IPS DF 6.9 (cell line): ENCODE results near the gene POU6F2.

ENCODE experiments used
- DNase-seq: peaks from one replicate; pipeline ENCODE4 v3.0.0-alpha.2; 2013; ENCODE audit warnings: low read depth, low spot score
- H3K27ac ChIP-seq: one replicate; pipeline ENCODE4 v1.5.1; 2013; ENCODE audit warnings: low read length, control low read depth
- H3K27me3 ChIP-seq: 2 replicates; pipeline ENCODE4 v1.6.1; 2013; ENCODE audit warnings: mild to moderate bottlenecking, low read length; ENCODE audit not compliant: control insufficient read depth, insufficient read depth
- H3K36me3 ChIP-seq: 2 replicates; pipeline ENCODE4 v1.6.1; 2013; ENCODE audit warnings: low read length; ENCODE audit not compliant: control insufficient read depth, insufficient read depth
- H3K4me1 ChIP-seq: 2 replicates; pipeline ENCODE4 v1.6.1; 2013; ENCODE audit warnings: low read length; ENCODE audit not compliant: control insufficient read depth, insufficient read depth
- H3K4me3 ChIP-seq: 2 replicates; pipeline ENCODE4 v1.5.1; 2013; ENCODE audit warnings: mild to moderate bottlenecking, low read length
- H3K9me3 ChIP-seq: 2 replicates; pipeline ENCODE4 v1.6.1; 2013; ENCODE audit warnings: low read length, inconsistent platforms; ENCODE audit not compliant: control insufficient read depth, insufficient read depth
- WGBS: extraction: QIAGEN DNeasy Blood & Tissue Kit; methylation state at CpG from one replicate; pipeline ENCODE4 v1.1.7; 2013; ENCODE audit warnings: mixed read lengths, missing lambda C conversion rate; ENCODE audit not compliant: insufficient read length, insufficient coverage; 5-methylcytosine and 5-hydroxymethylcytosine counted together

Gene POU6F2

GRCh38 chr7:39332142-39332541, 354.4 kb downstream of the POU6F2 start:
- WGBS: no CpG with 5 or more reads among the region's 2 CpGs
- DNase-seq: no peak

GRCh38 chr7:39333701-39334100, 356.0 kb downstream of the POU6F2 start:
- Histone ChIP-seq H3K27me3 (no peaks in the 10 kb centered on the region), H3K4me3 (no peak overlapping the region)

More at GRCh38 chr7:39332142-39332541, 354.4 kb downstream of the POU6F2 start:
- Histone ChIP-seq H3K9me3 (no peaks in the 10 kb centered on the region), H3K4me3 (no peak overlapping the region), H3K4me1 (peaks cover 3% of the 10 kb centered on the region; the same call in 1 of the 2 replicates), H3K36me3 (no peaks in the 10 kb centered on the region), H3K27ac (no peak overlapping the region), H3K27me3 (no peaks in the 10 kb centered on the region)

GRCh38 chr7:39336442-39336841, 358.7 kb downstream of the POU6F2 start:
- Histone ChIP-seq H3K4me1 (peaks cover 3% of the 10 kb centered on the region; the same call in 1 of the 2 replicates), H3K9me3 (no peaks in the 10 kb centered on the region), H3K36me3 (no peaks in the 10 kb centered on the region), H3K27ac (no peak overlapping the region), H3K27me3 (no peaks in the 10 kb centered on the region), H3K4me3 (no peak overlapping the region)
- DNase-seq: no peak
- no CpG with 5 or more reads among the region's 2 CpGs for WGBS

More at GRCh38 chr7:39333701-39334100, 356.0 kb downstream of the POU6F2 start:
- no CpG with 5 or more reads among the region's 1 CpG for WGBS
- DNase-seq: no peak
- Histone ChIP-seq H3K27ac (no peak overlapping the region), H3K36me3 (no peaks in the 10 kb centered on the region), H3K4me1 (peaks cover 3% of the 10 kb centered on the region; the same call in 1 of the 2 replicates), H3K9me3 (no peaks in the 10 kb centered on the region)

GRCh38 chr7:39338716-39339115, 361.0 kb downstream of the POU6F2 start:
- H3K9me3 ChIP-seq: no peaks in the 10 kb centered on the region
- H3K4me1 ChIP-seq: no peaks in the 10 kb centered on the region; the same call in 1 of the 2 replicates
- WGBS: no CpG with 5 or more reads among the region's 2 CpGs
- H3K27me3 ChIP-seq: no peaks in the 10 kb centered on the region
- no peaks in the 10 kb centered on the region for H3K36me3 ChIP-seq
- no peak for DNase-seq
- no peak overlapping the region for H3K4me3 ChIP-seq
- H3K27ac ChIP-seq: no peak overlapping the region

DNA sequence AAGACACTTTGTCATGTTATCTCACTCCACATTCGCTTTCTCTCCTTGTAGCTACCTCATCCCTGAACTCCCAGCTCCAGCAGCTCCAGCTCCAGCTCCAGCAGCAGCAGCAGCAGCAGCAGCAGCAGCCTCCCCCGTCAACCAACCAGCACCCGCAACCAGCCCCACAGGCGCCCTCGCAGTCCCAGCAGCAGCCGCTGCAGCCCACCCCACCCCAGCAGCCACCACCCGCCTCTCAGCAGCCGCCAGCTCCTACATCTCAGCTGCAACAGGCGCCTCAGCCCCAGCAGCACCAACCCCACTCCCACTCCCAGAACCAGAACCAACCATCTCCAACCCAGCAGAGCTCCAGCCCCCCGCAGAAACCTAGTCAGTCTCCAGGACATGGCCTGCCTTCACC, 361.9 kb downstream of the POU6F2 start:
- H3K4me1 ChIP-seq: no peaks in the 10 kb centered on the region; the same call in 1 of the 2 replicates
- DNase-seq: no peak
- H3K27me3 ChIP-seq: no peaks in the 10 kb centered on the region
- H3K9me3 ChIP-seq: no peaks in the 10 kb centered on the region
- no peaks in the 10 kb centered on the region for H3K36me3 ChIP-seq
- WGBS: no CpG with 5 or more reads among the region's 10 CpGs
- H3K27ac ChIP-seq: no peak overlapping the region
- no peak overlapping the region for H3K4me3 ChIP-seq

DNA sequence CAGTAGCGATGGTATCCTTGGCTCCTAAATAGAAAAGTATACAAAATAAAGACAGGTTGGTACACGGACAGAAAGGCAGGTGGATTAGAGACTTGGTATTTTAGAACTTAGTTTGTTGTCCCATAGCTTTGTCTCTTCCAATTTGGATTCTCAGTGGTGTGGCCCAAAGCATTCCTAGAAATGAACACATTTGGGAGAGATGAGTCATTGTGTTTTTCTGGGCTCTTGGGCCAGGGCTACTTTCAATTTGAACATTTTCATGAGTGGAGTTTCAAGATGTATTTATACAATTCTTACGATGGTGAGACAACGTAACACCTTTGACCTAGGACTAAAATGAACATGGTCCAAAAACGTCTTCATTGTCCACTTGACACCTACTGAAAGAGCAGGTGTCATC, 363.4 kb downstream of the POU6F2 start:
- no peaks in the 10 kb centered on the region for H3K9me3 ChIP-seq
- no peak overlapping the region for H3K4me3 ChIP-seq
- no CpG with 5 or more reads among the region's 5 CpGs for WGBS
- no peaks in the 10 kb centered on the region for H3K27me3 ChIP-seq
- H3K27ac ChIP-seq: no peak overlapping the region
- no peaks in the 10 kb centered on the region for H3K36me3 ChIP-seq
- H3K4me1 ChIP-seq: no peaks in the 10 kb centered on the region
- no peak for DNase-seq

- no peak for DNase-seq
- Histone ChIP-seq H3K27ac (no peak overlapping the region), H3K27me3 (no peaks in the 10 kb centered on the region), H3K4me1 (no peaks in the 10 kb centered on the region), H3K9me3 (no peaks in the 10 kb centered on the region), H3K4me3 (no peak overlapping the region), H3K36me3 (no peaks in the 10 kb centered on the region)
- WGBS: no CpG with 5 or more reads among the region's 3 CpGs
Observed at GRCh38 chr7:39342763-39343162, 365.1 kb downstream of the POU6F2 start.

DNA sequence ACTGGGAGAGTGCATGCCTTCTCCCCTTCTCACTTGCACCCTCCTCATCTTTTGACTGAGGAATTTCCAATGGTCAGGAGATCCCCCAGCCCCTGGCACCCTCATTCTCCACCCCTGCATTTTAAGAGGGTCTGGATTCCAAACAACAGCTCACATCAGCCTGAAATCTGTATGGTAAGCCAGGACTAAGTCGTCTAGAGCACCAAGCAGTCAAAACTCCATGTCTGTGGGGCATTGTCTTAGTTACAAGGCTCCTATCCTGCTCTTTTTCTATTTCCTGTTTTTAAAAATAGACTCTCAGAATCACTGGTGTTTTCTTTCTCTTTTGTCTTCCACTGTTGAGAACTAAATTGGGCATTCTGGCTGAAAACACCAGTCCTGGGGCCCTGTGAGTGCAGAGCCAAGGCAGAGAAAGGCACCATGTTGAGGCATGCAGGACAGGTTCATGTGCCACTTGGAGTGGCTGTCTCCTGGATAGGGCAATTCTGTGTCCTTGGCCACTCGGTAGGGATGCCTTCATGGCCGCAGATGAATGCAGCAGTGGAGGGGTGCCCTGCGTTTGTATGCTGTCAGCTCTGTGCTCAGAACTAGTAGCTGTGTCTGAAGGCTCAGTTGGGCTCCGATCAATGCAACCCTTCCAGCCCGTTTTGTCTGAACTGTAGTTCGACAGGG, 371.9 kb downstream of the POU6F2 start:
- Histone ChIP-seq H3K9me3 (no peaks in the 10 kb centered on the region), H3K27me3 (no peaks in the 10 kb centered on the region), H3K4me1 (peaks cover 7% of the 10 kb centered on the region), H3K36me3 (no peaks in the 10 kb centered on the region), H3K4me3 (no peak overlapping the region), H3K27ac (no peak overlapping the region)
- DNase-seq: no peak
- WGBS: no CpG with 5 or more reads among the region's 7 CpGs

DNA sequence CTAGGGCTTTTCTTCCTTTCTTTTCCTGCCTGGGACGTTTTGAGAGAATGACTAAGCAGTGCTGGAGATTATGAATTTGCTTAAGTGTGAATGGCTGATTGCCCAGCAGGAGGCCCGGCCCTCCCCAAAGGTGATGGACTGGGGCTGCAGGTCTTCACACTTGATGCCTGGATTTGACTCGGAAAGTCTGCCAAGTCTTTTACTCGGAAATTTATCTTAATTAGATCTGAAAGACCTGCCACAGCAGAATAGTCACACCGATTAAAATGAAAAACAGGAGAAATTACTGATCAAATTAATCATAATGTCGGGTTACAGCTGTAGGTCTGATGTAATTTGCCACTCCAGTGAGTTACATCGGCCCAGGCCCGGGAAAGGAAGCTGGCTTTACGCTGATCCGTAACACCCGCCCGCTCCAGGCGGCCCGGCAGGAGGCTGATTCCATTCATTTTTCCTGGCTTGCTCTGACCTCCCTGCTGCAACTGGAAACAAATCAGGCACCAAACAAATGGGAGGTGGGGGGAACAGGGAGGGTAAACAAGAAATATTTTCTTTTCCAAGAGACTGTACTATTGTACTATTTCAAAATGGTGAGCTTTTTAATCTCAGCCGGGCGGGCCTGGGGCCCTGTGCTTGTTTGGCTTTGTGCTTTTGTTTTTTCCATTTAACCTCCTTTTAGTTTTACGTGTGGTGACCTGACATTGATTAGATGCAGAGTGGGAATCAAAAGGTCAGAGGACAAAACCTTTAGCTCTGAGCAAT, 376.1 kb downstream of the POU6F2 start:
- Histone ChIP-seq H3K27ac (no peak overlapping the region), H3K4me3 (no peak overlapping the region), H3K4me1 (peaks cover 7% of the 10 kb centered on the region), H3K9me3 (no peaks in the 10 kb centered on the region), H3K36me3 (no peaks in the 10 kb centered on the region), H3K27me3 (no peaks in the 10 kb centered on the region)
- no CpG with 5 or more reads among the region's 17 CpGs for WGBS
- no peak for DNase-seq

GRCh38 chr7:39355664-39356063, 378.0 kb downstream of the POU6F2 start:
- H3K4me1 ChIP-seq: peaks cover 5% of the 10 kb centered on the region
- no peaks in the 10 kb centered on the region for H3K9me3 ChIP-seq
- DNase-seq: no peak
- H3K27me3 ChIP-seq: no peaks in the 10 kb centered on the region
- no peak overlapping the region for H3K27ac ChIP-seq
- WGBS: no CpG with 5 or more reads among the region's 4 CpGs
- no peaks in the 10 kb centered on the region for H3K36me3 ChIP-seq
- no peak overlapping the region for H3K4me3 ChIP-seq
